PC-3 (cell line): ENCODE measurements around the gene MAGEB16. TPM values are rescaled to one million over a fixed set of nuclear protein-coding genes. Genes with fewer than 3 reads are reported as not detected.

Experiments used
- ATAC-seq: fragments of 200-7000 bp; cut with Tn5 transposase; 2 replicates; pipeline ENCODE4 v1.9.1; 2020; ENCODE audit warnings: mild to moderate bottlenecking, moderate library complexity
- BruUV-seq: library from RNA; stranded (reverse); fragments of 400-500 nt; replicated peaks from 2 replicates; lab custom pipeline; 2021; lab: Mats Ljungman, UMichigan
- CTCF ChIA-PET: fragments of 300-600 bp; sonication (Branson Sonifier 250); formaldehyde crosslinking; loops from one replicate; lab custom pipeline; 2022; ENCODE audit warnings: antibody characterized with exemption; lab: Charles Lee
- POLR2A ChIA-PET: fragments of 300-600 bp; sonication (Branson Sonifier 250); formaldehyde crosslinking; loops from one replicate; lab custom pipeline; 2022; ENCODE audit warnings: antibody characterized with exemption; ENCODE audit not compliant: unreplicated experiment; lab: Charles Lee
- DNase-seq: peaks from one replicate; pipeline ENCODE4 v3.0.0-alpha.2; 2015
- H2AFZ ChIP-seq: fragments of 300-600 bp; sonication (generic); 2 replicates; pipeline ENCODE4 v1.6.0; 2016; ENCODE audit warnings: antibody characterized with exemption, low read length
- H3F3A ChIP-seq: fragments of 300-600 bp; sonication (generic); one replicate; pipeline ENCODE4 v1.6.0; 2017; ENCODE audit warnings: antibody characterized with exemption, low read length, control low read depth, mild to moderate bottlenecking; ENCODE audit not compliant: unreplicated experiment
- H3K27ac ChIP-seq: fragments of 300-600 bp; sonication (generic); 2 replicates; pipeline ENCODE4 v1.5.1; 2016; ENCODE audit warnings: mild to moderate bottlenecking, low read length
- H3K27me3 ChIP-seq: fragments of 300-600 bp; sonication (generic); 2 replicates; pipeline ENCODE4 v1.6.1; 2016; ENCODE audit warnings: low read length, mixed read lengths
- H3K36me3 ChIP-seq: fragments of 300-600 bp; sonication (generic); 2 replicates; pipeline ENCODE4 v1.6.1; 2016; ENCODE audit warnings: low read depth, mixed run types, low read length, mixed read lengths
- H3K4me1 ChIP-seq: fragments of 300-600 bp; sonication (generic); 2 replicates; pipeline ENCODE4 v1.5.1; 2016; ENCODE audit warnings: low read length; ENCODE audit not compliant: insufficient read depth
- H3K4me2 ChIP-seq: fragments of 300-600 bp; sonication (generic); 2 replicates; pipeline ENCODE4 v1.6.0; 2016; ENCODE audit warnings: low read length
- H3K4me3 ChIP-seq: fragments of 300-600 bp; sonication (generic); 2 replicates; pipeline ENCODE4 v1.5.1; 2016; ENCODE audit warnings: mild to moderate bottlenecking, low read length, mixed read lengths
- H3K79me2 ChIP-seq: fragments of 300-600 bp; sonication (generic); 2 replicates; pipeline ENCODE4 v1.6.1; 2017; ENCODE audit warnings: low read length, mixed read lengths
- H3K9ac ChIP-seq: fragments of 300-600 bp; sonication (generic); 2 replicates; pipeline ENCODE4 v1.6.0; 2016; ENCODE audit warnings: mild to moderate bottlenecking, low read length
- H3K9me2 ChIP-seq: fragments of 300-600 bp; sonication (generic); replicated peaks from 2 replicates; pipeline ENCODE4 v1.6.1; 2016; ENCODE audit warnings: mixed run types, low read length, mixed read lengths
- H3K9me3 ChIP-seq: fragments of 300-600 bp; sonication (generic); 2 replicates; pipeline ENCODE4 v1.6.1; 2016; ENCODE audit warnings: low read length, mixed read lengths
- H4K20me1 ChIP-seq: fragments of 300-600 bp; sonication (generic); 2 replicates; pipeline ENCODE4 v1.6.1; 2016; ENCODE audit warnings: low read length, mixed read lengths
- CTCF ChIP-seq: fragments of 300-600 bp; sonication (generic); conservative IDR thresholded peaks from 2 replicates; pipeline ENCODE4 v1.5.1; 2017; ENCODE audit warnings: antibody characterized with exemption, low read depth, mild to moderate bottlenecking, low read length
- EZH2phosphoT487 ChIP-seq: fragments of 300-600 bp; sonication (generic); IDR thresholded peaks from 2 replicates; pipeline ENCODE4 v1.6.1; 2018; ENCODE audit warnings: mild to moderate bottlenecking, antibody characterized with exemption, low read length, borderline replicate concordance
- intact Hi-C: fragments of 100-400 bp; cut with micrococcal nuclease; formaldehyde crosslinking; loops from 2 replicates; pipeline ENCODE4 v1.9.0; 2023
- total RNA-seq: library from RNA; depleted of rRNA; stranded (reverse); fragments of >200 nt; gene quantifications from 2 replicates; pipeline ENCODE4 v1.2.3, GENCODE V29; 2014; rRNA removed

MAGEB16 gene
- total RNA-seq, 1 experiment from 2014 or later = not detected

GRCh38 chrX:35847736-35848135 lies 49.6 kb downstream of the MAGEB16 start:
- no peak overlapping the region for H2AFZ ChIP-seq
- no peaks in the 10 kb centered on the region for H3K79me2 ChIP-seq
- DNase-seq (no peak), ATAC-seq (no peak)
- H3F3A ChIP-seq = no peaks in the 10 kb centered on the region
- no peak overlapping the region for H3K4me3 ChIP-seq
- H3K27me3 ChIP-seq = no peaks in the 10 kb centered on the region
- ChIA-PET POLR2A (no interaction called here), CTCF (no interaction called here)
- intact Hi-C loops = no loop called here
- H4K20me1 ChIP-seq = no peaks in the 10 kb centered on the region
- TF ChIP-seq CTCF (no peak), EZH2phosphoT487 (no peak)
- H3K9me3 ChIP-seq = no peaks in the 10 kb centered on the region
- no peaks in the 10 kb centered on the region for H3K9me2 ChIP-seq
- H3K4me2 ChIP-seq = no peak overlapping the region
- H3K4me1 ChIP-seq = no peaks in the 10 kb centered on the region
- no peaks in the 10 kb centered on the region for H3K36me3 ChIP-seq
- no peak overlapping the region for H3K9ac ChIP-seq
- H3K27ac ChIP-seq = no peak overlapping the region
- no TSS peak for BruUV-seq

Other genes starting within 250 kb of the MAGEB16 start
- gene CFAP47, start 121.4 kb downstream of the MAGEB16 start, total RNA-seq = not detected in 2 replicates